GM15510 (cell line): Measurements from ENCODE around the gene UBE2QL1.

ENCODE experiments used
- POLR2A ChIP-seq: IDR thresholded peaks from 3 replicates; pipeline ENCODE4 v1.6.1; 2011; ENCODE audit warnings: borderline replicate concordance; ENCODE audit not compliant: insufficient read length; ENCODE audit errors: extremely low read depth

UBE2QL1 gene

GRCh38 chr5:6418679-6419276 lies 29.9 kb upstream of the UBE2QL1 start:
- TF ChIP-seq POLR2A: no peak

- TF ChIP-seq POLR2A: no peak
Observed at GRCh38 chr5:6419340-6419852, 29.3 kb upstream of the UBE2QL1 start.

GRCh38 chr5:6423327-6424109 lies 25.1 kb upstream of the UBE2QL1 start:
- TF ChIP-seq POLR2A: no peak

DNA sequence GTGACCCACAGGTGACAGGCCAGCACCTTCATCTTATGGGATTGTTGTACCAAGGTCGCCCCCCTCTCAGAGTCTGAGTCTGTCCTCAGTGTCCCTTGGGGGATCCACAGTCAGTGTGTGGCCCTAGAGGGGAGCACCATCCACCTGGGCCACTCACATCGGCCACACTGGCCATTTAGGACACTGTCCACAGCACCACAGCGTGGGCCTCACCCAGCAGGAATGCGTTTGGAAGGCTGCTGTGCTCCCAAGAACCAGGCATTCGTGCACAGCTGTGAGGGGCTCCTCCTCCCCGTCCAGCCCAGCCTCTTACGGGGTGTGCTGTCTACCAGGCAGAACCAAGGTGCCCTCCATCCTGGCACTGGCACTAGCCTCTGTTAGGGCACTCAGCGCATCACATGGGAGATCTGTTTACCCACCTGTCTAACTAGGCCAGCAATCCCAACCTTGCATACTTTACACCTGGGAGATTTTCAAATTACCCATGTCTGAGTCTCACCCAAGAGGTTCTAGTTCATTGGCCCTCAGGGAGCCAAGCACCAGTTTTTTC lies 24.5 kb upstream of the UBE2QL1 start:
- TF ChIP-seq POLR2A: no peak

GRCh38 chr5:6424700-6425099 lies 24.0 kb upstream of the UBE2QL1 start:
- no peak for TF ChIP-seq POLR2A

- no peak for TF ChIP-seq POLR2A
Observed at GRCh38 chr5:6427694-6428093, 21.0 kb upstream of the UBE2QL1 start.

GRCh38 chr5:6430418-6431028 lies 18.1 kb upstream of the UBE2QL1 start:
- TF ChIP-seq POLR2A: no peak

DNA sequence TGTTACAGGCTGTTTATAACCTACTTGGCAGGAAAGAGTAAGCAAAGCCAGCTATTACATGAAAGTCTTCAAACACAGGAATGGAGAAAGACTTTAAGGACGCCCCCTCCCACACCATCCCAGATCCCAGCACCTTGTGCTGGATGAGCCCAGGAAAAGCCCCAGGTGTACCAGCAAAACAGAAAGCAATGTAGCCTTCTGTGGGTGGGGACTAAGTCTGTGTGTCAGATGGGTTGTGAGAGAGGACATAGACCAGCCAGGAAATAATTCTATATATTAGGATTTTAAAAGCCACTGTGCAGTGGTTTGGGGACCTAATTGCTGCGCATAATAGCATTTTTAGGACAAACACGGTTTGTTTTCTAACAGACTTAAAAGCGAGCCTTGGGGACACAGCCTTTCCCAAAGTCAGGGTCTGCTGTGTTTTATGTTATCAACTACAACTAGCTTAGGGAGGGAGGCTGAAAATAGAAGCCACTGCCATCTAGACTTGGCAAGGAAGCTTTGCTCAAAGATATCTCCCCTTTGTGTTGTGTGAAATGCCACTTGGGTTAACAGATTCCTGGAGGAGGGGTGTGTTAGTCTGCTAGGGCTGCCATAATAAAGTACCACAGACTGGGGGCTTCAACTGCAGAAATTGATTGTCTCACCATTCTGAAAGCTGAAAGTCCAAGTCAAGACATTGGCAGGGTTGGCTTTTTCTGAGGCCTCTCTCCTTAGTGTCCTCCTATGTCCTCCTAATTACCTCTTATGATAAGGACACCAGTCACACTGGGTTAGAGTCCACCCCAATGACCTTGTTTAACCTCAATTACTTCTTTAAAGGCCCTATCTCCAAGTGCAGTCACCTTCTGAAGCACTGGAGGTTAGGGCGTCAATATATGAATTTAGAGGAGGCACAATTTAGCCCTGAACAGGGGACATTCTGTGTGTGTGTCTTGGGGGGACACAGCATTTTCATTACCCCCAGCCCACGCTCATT lies 17.2 kb upstream of the UBE2QL1 start:
- no peak for TF ChIP-seq POLR2A

DNA sequence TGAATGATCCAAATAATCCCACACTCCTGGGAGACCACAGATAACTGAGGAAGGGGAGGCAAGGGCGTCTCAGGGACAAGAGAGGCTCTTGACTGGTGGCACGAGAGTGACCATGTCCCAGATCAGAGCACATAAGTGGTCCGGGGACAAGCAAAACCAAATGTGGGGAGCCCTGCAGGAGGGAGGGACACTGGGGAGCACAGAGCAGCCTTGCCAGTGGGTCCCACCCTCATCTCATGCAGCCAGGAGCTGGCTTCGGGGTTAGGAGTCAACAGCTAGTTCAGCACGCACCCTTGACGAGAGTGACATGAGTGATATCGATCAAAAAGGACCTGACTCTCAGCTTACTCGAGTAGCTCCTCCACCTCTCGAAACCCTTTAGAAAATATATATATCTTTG lies 16.5 kb upstream of the UBE2QL1 start:
- TF ChIP-seq POLR2A: no peak

DNA sequence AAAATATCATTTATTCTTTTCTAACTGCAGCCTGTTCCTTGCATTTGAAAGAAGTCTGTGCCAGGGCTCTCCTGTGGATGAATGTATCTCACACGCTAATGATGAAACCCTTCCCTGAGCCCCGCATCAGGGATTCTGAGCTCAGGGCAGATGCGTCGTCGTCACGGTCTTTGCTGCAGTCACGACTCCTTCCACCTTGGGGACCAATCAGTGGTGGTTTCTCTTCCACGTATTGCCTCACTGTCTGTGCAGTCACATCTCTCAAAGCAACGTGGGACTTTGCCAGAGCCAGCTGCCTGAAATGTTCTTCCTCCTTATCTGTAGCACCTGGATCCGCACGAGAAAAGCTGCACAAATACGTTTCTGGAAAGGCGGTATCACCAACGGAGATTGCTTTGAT lies 13.9 kb upstream of the UBE2QL1 start:
- no peak for TF ChIP-seq POLR2A

DNA sequence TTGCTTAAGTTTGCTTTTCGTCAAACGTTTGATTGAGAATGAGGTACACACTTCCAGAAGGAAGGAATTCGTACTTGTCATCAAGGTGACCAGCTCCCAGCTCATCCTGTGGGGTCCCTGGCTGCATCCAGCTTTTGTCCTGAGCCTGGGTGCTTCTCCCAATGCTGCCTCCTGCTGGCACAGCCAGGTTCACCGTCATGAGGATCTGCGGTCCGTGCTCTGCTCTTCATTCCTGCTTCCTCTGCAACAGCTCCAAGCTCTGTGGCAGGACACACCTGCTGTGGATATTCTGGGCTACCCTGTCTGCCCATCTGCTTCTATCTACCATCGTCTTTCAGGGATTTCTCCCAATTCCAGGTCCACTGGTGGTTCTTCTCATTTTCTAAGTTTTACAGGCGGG lies 13.3 kb upstream of the UBE2QL1 start:
- TF ChIP-seq POLR2A: no peak

GRCh38 chr5:6436715-6437331 lies 11.8 kb upstream of the UBE2QL1 start:
- no peak for TF ChIP-seq POLR2A

- TF ChIP-seq POLR2A: no peak
Observed at GRCh38 chr5:6439588-6440550, 8.8 kb upstream of the UBE2QL1 start.

- no peak for TF ChIP-seq POLR2A
Observed at GRCh38 chr5:6442333-6442732, 6.3 kb upstream of the UBE2QL1 start.

DNA sequence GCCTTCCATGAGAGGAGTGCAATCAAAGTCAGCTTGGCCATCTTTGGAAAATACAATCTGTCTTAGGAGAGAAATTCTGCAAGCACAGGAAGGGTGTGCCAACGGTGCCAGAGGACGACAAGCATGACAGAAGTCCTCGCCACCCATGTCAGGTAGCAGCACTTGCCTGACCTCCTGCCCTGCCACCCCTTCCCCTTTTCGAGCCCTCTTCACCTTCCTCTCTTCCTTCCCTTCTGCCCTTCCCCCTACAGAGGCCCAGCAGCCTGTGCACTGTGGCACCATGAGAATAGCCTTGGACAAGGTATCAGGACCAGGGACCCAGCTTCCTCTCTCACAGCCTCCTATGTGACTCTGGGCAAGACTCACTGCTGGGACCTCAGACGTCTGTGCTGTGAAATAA lies 5.3 kb upstream of the UBE2QL1 start:
- no peak for TF ChIP-seq POLR2A
